GM23338 (cell line): Measurements from ENCODE around the gene CNTN1. TPM values are rescaled to one million over a fixed set of nuclear protein-coding genes. Genes with fewer than 3 reads are reported as not detected.

ENCODE experiments used
- ATAC-seq: fragments of 200-7000 bp; cut with Tn5 transposase; 3 replicates; pipeline ENCODE4 v1.9.1; 2020
- DNase-seq: peaks from one replicate; pipeline ENCODE4 v3.0.0-alpha.2; 2015; ENCODE audit warnings: low spot score
- H2AFZ ChIP-seq: fragments of 200-600 bp; sonication (generic); 2 replicates; pipeline ENCODE4 v1.8.0; 2016; ENCODE audit warnings: antibody characterized with exemption, mild to moderate bottlenecking, moderate library complexity
- H3F3A ChIP-seq: fragments of 200-600 bp; sonication (generic); replicated peaks from 2 replicates; pipeline ENCODE4 v1.8.0; 2017; ENCODE audit warnings: antibody characterized with exemption, mixed run types, low read depth
- H3K27ac ChIP-seq: fragments of 200-600 bp; sonication (generic); 2 replicates; pipeline ENCODE4 v1.6.1; 2016; ENCODE audit warnings: low read depth
- H3K27me3 ChIP-seq: fragments of 200-600 bp; sonication (generic); 2 replicates; pipeline ENCODE4 v1.8.0; 2016; ENCODE audit warnings: mild to moderate bottlenecking, mixed run types, moderate library complexity; ENCODE audit not compliant: insufficient read depth
- H3K36me3 ChIP-seq: fragments of 200-600 bp; sonication (generic); 2 replicates; pipeline ENCODE4 v1.8.0; 2016; ENCODE audit warnings: mild to moderate bottlenecking; ENCODE audit not compliant: insufficient read depth
- H3K4me1 ChIP-seq: fragments of 200-600 bp; sonication (generic); 2 replicates; pipeline ENCODE4 v1.8.0; 2016; ENCODE audit warnings: mild to moderate bottlenecking, moderate library complexity; ENCODE audit not compliant: insufficient read depth
- H3K4me2 ChIP-seq: fragments of 200-600 bp; sonication (generic); 2 replicates; pipeline ENCODE4 v1.7.1; 2017; ENCODE audit warnings: mixed run types
- H3K4me3 ChIP-seq: fragments of 200-600 bp; sonication (generic); 2 replicates; pipeline ENCODE4 v1.6.1; 2016; ENCODE audit warnings: mixed run types
- H3K79me2 ChIP-seq: fragments of 200-600 bp; sonication (generic); replicated peaks from 2 replicates; pipeline ENCODE4 v1.8.0; 2017; ENCODE audit warnings: mild to moderate bottlenecking; ENCODE audit not compliant: insufficient read depth
- H3K9me2 ChIP-seq: fragments of 200-600 bp; sonication (generic); 2 replicates; pipeline ENCODE4 v1.8.0; 2017; ENCODE audit not compliant: insufficient read depth
- H4K20me1 ChIP-seq: fragments of 200-600 bp; sonication (generic); replicated peaks from 2 replicates; pipeline ENCODE4 v1.8.0; 2017; ENCODE audit warnings: mild to moderate bottlenecking; ENCODE audit not compliant: insufficient read depth
- H3K27ac Mint-ChIP-seq: 2 replicates; pipeline ENCODE4 v1.8.0; 2020; ENCODE audit warnings: inconsistent platforms, mild to moderate bottlenecking, moderate library complexity, mixed read lengths
- H3K27me3 Mint-ChIP-seq: 3 replicates; pipeline ENCODE4 v1.8.0; 2022; ENCODE audit warnings: low read depth, mild to moderate bottlenecking, moderate library complexity, mixed read lengths, inconsistent platforms; ENCODE audit not compliant: insufficient read depth, poor library complexity
- H3K36me3 Mint-ChIP-seq: 3 replicates; pipeline ENCODE4 v1.8.0; 2021; ENCODE audit warnings: low read depth, mild to moderate bottlenecking, inconsistent platforms, moderate library complexity, mixed read lengths
- H3K4me1 Mint-ChIP-seq: 3 replicates; pipeline ENCODE4 v1.8.0; 2020; ENCODE audit warnings: mild to moderate bottlenecking, inconsistent platforms, mixed read lengths
- H3K4me3 Mint-ChIP-seq: 3 replicates; pipeline ENCODE4 v1.8.0; 2021; ENCODE audit warnings: moderate library complexity, mild to moderate bottlenecking, inconsistent platforms, mixed read lengths
- H3K9me3 Mint-ChIP-seq: 3 replicates; pipeline ENCODE4 v1.8.0; 2020; ENCODE audit warnings: moderate library complexity, mild to moderate bottlenecking, inconsistent platforms, mixed read lengths
- CREB1 ChIP-seq: fragments of 250-450 bp; sonication (Bioruptor Pico); IDR thresholded peaks from 2 replicates; pipeline ENCODE4 v1.5.0; 2020; ENCODE audit warnings: low read depth, mild to moderate bottlenecking, moderate library complexity
- EZH2 ChIP-seq: fragments of 200-600 bp; sonication (generic); IDR thresholded peaks from one replicate; pipeline ENCODE4 v1.8.0; 2017; ENCODE audit warnings: antibody characterized with exemption, mild to moderate bottlenecking, low read depth; ENCODE audit not compliant: unreplicated experiment
- EZH2phosphoT487 ChIP-seq: fragments of 200-600 bp; sonication (generic); IDR thresholded peaks from one replicate; pipeline ENCODE4 v1.8.1; 2018; ENCODE audit warnings: antibody characterized with exemption; ENCODE audit not compliant: unreplicated experiment
- JUNB ChIP-seq: IDR thresholded peaks from one replicate; pipeline ENCODE4 v1.6.1; 2016; ENCODE audit warnings: antibody characterized with exemption; ENCODE audit not compliant: unreplicated experiment
- NANOG ChIP-seq: IDR thresholded peaks from 2 replicates; pipeline ENCODE4 v1.6.1; 2016; ENCODE audit warnings: antibody characterized with exemption, borderline replicate concordance
- POLR2AphosphoS5 ChIP-seq: IDR thresholded peaks from 2 replicates; pipeline ENCODE4 v1.6.1; 2016; ENCODE audit warnings: antibody characterized with exemption, low read depth
- STAT1 ChIP-seq: IDR thresholded peaks from one replicate; pipeline ENCODE4 v1.6.1; 2016; ENCODE audit warnings: antibody characterized with exemption; ENCODE audit not compliant: unreplicated experiment
- ZNF114 ChIP-seq: fragments of 250-450 bp; sonication (Bioruptor Pico); IDR thresholded peaks from 2 replicates; pipeline ENCODE4 v1.5.0; 2020; ENCODE audit warnings: mild to moderate bottlenecking, moderate library complexity
- ZNF331 ChIP-seq: fragments of 250-450 bp; sonication (Bioruptor Pico); IDR thresholded peaks from 2 replicates; pipeline ENCODE4 v1.5.0; 2020; ENCODE audit warnings: low read depth, mild to moderate bottlenecking, moderate library complexity
- polyA plus RNA-seq: library from polyadenylated mRNA; unstranded; fragments of >200 nt; fragmentation: Nextera tagmentation; extraction: Ambion mirVana; gene quantifications from 2 replicates; pipeline ENCODE4 v1.2.1, GENCODE V29; 2016
- total RNA-seq: library from RNA; depleted of rRNA; stranded (reverse); fragments of >200 nt; shearing (Covaris generic); gene quantifications from 2 replicates; pipeline ENCODE4 v1.2.3, GENCODE V29; 2014
- TF ChIP-seq, protein P1 (sequence below), 2 experiments: fragments of 200-600 bp in 1 of 2; sonication (generic) in 1 of 2; conservative IDR thresholded peaks; 2 replicates each; pipeline versions ENCODE4 v1.5.1 to v1.6.1; 2016 to 2017; ENCODE audit warnings: antibody characterized with exemption in 2 of 2, low read depth in 2 of 2, mild to moderate bottlenecking in 2 of 2, moderate library complexity in 1 of 2
- TF ChIP-seq, protein P2 (sequence below): IDR thresholded peaks from 2 replicates; pipeline ENCODE4 v1.6.1; 2016; ENCODE audit warnings: antibody characterized with exemption
- TF ChIP-seq, protein P3 (sequence below): fragments of 250-450 bp; sonication (Bioruptor Pico); IDR thresholded peaks from 2 replicates; pipeline ENCODE4 v1.5.0; 2020; ENCODE audit warnings: mild to moderate bottlenecking, moderate library complexity
- TF ChIP-seq, protein P4 (sequence below): IDR thresholded peaks from one replicate; pipeline ENCODE4 v1.6.1; 2018; ENCODE audit warnings: antibody characterized with exemption; ENCODE audit not compliant: unreplicated experiment

The CNTN1 gene
- total and polyA plus RNA-seq, 2 experiments from 2014 or later = 5.0 to 27.0 TPM

DNA sequence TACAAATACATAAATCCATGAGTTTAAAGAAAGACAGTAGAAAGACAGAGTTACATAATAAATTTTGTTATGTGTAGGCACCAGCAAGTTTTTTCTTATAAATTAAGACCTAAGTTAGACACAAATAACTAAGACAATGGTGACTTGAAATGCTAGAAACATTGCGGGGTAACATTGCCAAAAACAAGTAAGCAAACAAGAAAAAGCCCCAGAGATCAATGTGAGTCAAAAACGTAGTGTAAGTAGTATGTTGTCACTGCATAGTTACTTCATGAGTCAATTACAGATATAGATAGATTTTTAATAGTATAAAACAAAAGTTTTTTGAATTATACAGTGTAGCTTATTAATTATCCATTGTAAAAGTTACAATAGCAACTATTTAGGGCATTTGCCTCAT is 83.4 kb downstream of the CNTN1 start:
- H3F3A ChIP-seq = no peaks in the 10 kb centered on the region
- H3K9me2 ChIP-seq = no peaks in the 10 kb centered on the region
- no peak overlapping the region for H3K4me3 ChIP-seq
- no peaks in the 10 kb centered on the region for H3K36me3 ChIP-seq
- H3K79me2 ChIP-seq = no peaks in the 10 kb centered on the region
- H3K9me3 Mint-ChIP-seq = no peaks in the 10 kb centered on the region
- H4K20me1 ChIP-seq = no peaks in the 10 kb centered on the region
- peaks cover 20% of the 10 kb centered on the region for H3K4me1 ChIP-seq
- H3K4me1 Mint-ChIP-seq = peaks cover 25% of the 10 kb centered on the region
- no peak overlapping the region for H3K27ac ChIP-seq
- TF ChIP-seq EZH2 (no peak), JUNB (no peak), CREB1 (CRISPR knock-in tag) (no peak), ZNF114 (CRISPR knock-in tag) (no peak), ZNF331 (CRISPR knock-in tag) (no peak), STAT1 (no peak), EZH2phosphoT487 (no peak), NANOG (no peak), POLR2AphosphoS5 (no peak)
- TF ChIP-seq, protein P1, sequence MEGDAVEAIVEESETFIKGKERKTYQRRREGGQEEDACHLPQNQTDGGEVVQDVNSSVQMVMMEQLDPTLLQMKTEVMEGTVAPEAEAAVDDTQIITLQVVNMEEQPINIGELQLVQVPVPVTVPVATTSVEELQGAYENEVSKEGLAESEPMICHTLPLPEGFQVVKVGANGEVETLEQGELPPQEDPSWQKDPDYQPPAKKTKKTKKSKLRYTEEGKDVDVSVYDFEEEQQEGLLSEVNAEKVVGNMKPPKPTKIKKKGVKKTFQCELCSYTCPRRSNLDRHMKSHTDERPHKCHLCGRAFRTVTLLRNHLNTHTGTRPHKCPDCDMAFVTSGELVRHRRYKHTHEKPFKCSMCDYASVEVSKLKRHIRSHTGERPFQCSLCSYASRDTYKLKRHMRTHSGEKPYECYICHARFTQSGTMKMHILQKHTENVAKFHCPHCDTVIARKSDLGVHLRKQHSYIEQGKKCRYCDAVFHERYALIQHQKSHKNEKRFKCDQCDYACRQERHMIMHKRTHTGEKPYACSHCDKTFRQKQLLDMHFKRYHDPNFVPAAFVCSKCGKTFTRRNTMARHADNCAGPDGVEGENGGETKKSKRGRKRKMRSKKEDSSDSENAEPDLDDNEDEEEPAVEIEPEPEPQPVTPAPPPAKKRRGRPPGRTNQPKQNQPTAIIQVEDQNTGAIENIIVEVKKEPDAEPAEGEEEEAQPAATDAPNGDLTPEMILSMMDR (conservative IDR thresholded peaks at IDR 0.05; ENCODE audit: low read depth in 2 of 2) = no peak
- TF ChIP-seq, protein P2, sequence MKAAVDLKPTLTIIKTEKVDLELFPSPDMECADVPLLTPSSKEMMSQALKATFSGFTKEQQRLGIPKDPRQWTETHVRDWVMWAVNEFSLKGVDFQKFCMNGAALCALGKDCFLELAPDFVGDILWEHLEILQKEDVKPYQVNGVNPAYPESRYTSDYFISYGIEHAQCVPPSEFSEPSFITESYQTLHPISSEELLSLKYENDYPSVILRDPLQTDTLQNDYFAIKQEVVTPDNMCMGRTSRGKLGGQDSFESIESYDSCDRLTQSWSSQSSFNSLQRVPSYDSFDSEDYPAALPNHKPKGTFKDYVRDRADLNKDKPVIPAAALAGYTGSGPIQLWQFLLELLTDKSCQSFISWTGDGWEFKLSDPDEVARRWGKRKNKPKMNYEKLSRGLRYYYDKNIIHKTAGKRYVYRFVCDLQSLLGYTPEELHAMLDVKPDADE = no peak
- TF ChIP-seq, protein P3, sequence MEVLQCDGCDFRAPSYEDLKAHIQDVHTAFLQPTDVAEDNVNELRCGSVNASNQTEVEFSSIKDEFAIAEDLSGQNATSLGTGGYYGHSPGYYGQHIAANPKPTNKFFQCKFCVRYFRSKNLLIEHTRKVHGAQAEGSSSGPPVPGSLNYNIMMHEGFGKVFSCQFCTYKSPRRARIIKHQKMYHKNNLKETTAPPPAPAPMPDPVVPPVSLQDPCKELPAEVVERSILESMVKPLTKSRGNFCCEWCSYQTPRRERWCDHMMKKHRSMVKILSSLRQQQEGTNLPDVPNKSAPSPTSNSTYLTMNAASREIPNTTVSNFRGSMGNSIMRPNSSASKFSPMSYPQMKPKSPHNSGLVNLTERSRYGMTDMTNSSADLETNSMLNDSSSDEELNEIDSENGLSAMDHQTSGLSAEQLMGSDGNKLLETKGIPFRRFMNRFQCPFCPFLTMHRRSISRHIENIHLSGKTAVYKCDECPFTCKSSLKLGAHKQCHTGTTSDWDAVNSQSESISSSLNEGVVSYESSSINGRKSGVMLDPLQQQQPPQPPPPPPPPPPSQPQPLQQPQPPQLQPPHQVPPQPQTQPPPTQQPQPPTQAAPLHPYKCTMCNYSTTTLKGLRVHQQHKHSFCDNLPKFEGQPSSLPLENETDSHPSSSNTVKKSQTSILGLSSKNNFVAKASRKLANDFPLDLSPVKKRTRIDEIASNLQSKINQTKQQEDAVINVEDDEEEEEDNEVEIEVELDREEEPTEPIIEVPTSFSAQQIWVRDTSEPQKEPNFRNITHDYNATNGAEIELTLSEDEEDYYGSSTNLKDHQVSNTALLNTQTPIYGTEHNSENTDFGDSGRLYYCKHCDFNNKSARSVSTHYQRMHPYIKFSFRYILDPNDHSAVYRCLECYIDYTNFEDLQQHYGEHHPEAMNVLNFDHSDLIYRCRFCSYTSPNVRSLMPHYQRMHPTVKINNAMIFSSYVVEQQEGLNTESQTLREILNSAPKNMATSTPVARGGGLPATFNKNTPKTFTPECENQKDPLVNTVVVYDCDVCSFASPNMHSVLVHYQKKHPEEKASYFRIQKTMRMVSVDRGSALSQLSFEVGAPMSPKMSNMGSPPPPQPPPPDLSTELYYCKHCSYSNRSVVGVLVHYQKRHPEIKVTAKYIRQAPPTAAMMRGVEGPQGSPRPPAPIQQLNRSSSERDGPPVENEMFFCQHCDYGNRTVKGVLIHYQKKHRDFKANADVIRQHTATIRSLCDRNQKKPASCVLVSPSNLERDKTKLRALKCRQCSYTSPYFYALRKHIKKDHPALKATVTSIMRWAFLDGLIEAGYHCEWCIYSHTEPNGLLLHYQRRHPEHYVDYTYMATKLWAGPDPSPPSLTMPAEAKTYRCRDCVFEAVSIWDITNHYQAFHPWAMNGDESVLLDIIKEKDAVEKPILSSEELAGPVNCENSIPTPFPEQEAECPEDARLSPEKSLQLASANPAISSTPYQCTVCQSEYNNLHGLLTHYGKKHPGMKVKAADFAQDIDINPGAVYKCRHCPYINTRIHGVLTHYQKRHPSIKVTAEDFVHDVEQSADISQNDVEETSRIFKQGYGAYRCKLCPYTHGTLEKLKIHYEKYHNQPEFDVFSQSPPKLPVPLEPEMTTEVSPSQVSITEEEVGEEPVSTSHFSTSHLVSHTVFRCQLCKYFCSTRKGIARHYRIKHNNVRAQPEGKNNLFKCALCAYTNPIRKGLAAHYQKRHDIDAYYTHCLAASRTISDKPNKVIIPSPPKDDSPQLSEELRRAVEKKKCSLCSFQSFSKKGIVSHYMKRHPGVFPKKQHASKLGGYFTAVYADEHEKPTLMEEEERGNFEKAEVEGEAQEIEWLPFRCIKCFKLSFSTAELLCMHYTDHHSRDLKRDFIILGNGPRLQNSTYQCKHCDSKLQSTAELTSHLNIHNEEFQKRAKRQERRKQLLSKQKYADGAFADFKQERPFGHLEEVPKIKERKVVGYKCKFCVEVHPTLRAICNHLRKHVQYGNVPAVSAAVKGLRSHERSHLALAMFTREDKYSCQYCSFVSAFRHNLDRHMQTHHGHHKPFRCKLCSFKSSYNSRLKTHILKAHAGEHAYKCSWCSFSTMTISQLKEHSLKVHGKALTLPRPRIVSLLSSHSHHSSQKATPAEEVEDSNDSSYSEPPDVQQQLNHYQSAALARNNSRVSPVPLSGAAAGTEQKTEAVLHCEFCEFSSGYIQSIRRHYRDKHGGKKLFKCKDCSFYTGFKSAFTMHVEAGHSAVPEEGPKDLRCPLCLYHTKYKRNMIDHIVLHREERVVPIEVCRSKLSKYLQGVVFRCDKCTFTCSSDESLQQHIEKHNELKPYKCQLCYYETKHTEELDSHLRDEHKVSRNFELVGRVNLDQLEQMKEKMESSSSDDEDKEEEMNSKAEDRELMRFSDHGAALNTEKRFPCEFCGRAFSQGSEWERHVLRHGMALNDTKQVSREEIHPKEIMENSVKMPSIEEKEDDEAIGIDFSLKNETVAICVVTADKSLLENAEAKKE = no peak
- TF ChIP-seq, protein P4, sequence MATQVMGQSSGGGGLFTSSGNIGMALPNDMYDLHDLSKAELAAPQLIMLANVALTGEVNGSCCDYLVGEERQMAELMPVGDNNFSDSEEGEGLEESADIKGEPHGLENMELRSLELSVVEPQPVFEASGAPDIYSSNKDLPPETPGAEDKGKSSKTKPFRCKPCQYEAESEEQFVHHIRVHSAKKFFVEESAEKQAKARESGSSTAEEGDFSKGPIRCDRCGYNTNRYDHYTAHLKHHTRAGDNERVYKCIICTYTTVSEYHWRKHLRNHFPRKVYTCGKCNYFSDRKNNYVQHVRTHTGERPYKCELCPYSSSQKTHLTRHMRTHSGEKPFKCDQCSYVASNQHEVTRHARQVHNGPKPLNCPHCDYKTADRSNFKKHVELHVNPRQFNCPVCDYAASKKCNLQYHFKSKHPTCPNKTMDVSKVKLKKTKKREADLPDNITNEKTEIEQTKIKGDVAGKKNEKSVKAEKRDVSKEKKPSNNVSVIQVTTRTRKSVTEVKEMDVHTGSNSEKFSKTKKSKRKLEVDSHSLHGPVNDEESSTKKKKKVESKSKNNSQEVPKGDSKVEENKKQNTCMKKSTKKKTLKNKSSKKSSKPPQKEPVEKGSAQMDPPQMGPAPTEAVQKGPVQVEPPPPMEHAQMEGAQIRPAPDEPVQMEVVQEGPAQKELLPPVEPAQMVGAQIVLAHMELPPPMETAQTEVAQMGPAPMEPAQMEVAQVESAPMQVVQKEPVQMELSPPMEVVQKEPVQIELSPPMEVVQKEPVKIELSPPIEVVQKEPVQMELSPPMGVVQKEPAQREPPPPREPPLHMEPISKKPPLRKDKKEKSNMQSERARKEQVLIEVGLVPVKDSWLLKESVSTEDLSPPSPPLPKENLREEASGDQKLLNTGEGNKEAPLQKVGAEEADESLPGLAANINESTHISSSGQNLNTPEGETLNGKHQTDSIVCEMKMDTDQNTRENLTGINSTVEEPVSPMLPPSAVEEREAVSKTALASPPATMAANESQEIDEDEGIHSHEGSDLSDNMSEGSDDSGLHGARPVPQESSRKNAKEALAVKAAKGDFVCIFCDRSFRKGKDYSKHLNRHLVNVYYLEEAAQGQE = no peak
- DNase-seq (no peak), ATAC-seq (no peak)
- no peaks in the 10 kb centered on the region for H3K27me3 Mint-ChIP-seq
- H3K27ac Mint-ChIP-seq = no peak overlapping the region
- H3K4me2 ChIP-seq = no peak overlapping the region
- H2AFZ ChIP-seq = no peak overlapping the region
- H3K4me3 Mint-ChIP-seq = no peak overlapping the region
- H3K36me3 Mint-ChIP-seq = no peaks in the 10 kb centered on the region
- no peaks in the 10 kb centered on the region for H3K27me3 ChIP-seq
